Bronchial epithelial cell (primary cell): ENCODE results near the gene SKI. TPM values are rescaled to one million over a fixed set of nuclear protein-coding genes. Genes with fewer than 3 reads are reported as not detected.

Experiments used
- DNase-seq: peaks from one replicate; pipeline ENCODE4 v3.0.0-alpha.2; 2010; ENCODE audit warnings: low read depth
- FAIRE-seq: peaks from 2 replicates; lab custom pipeline; 2011; peaks lifted over from hg19 to GRCh38; lab: Jason Lieb, UNC
- H3K27me3 ChIP-seq: 2 replicates; pipeline ENCODE4 v1.5.1; 2011; ENCODE audit warnings: low read length; ENCODE audit not compliant: control insufficient read depth, insufficient read depth
- H3K36me3 ChIP-seq: 2 replicates; pipeline ENCODE4 v1.5.1; 2011; ENCODE audit warnings: low read length; ENCODE audit not compliant: control insufficient read depth, insufficient read depth
- H3K4me3 ChIP-seq: 2 replicates; pipeline ENCODE4 v1.5.1; 2011; ENCODE audit warnings: mild to moderate bottlenecking, low read depth, low read length, control low read depth
- CTCF ChIP-seq: IDR thresholded peaks from 2 replicates; pipeline ENCODE4 v1.5.1; 2011; ENCODE audit warnings: mild to moderate bottlenecking, moderate library complexity, low read length, control low read depth, inconsistent platforms; ENCODE audit not compliant: insufficient read depth, severe bottlenecking
- total RNA-seq: library from RNA; depleted of rRNA; stranded (reverse); fragments of >200 nt; gene quantifications from 2 replicates; pipeline ENCODE4 v1.2.1, GENCODE V29; 2014

The SKI gene
- total RNA-seq, 1 donor from 2014 or later, result 8.4 TPM

- no peak for TF ChIP-seq CTCF
- DNase-seq (no peak), FAIRE-seq (no peak)
- Histone ChIP-seq H3K27me3 (no peaks in the 10 kb centered on the region), H3K4me3 (no peak overlapping the region), H3K36me3 (no peaks in the 10 kb centered on the region)
Measured at GRCh38 chr1:2350911-2351655, 123.0 kb downstream of the SKI start.

- no peak for TF ChIP-seq CTCF
- FAIRE-seq (no peak), DNase-seq (no peak)
- Histone ChIP-seq H3K36me3 (no peaks in the 10 kb centered on the region), H3K27me3 (no peaks in the 10 kb centered on the region), H3K4me3 (no peak overlapping the region)
Measured at GRCh38 chr1:2351723-2352122, 123.6 kb downstream of the SKI start.

GRCh38 chr1:2352341-2352896 is 124.3 kb downstream of the SKI start:
- TF ChIP-seq CTCF, result no peak
- Histone ChIP-seq H3K36me3 (no peaks in the 10 kb centered on the region), H3K27me3 (no peaks in the 10 kb centered on the region), H3K4me3 (no peak overlapping the region)
- FAIRE-seq (no peak), DNase-seq (peak; percentile 10)

GRCh38 chr1:2352897-2353550 is 124.9 kb downstream of the SKI start:
- H3K4me3 ChIP-seq, result no peak overlapping the region
- FAIRE-seq, result peak; percentile 43
- DNase-seq, result no peak
- H3K27me3 ChIP-seq, result no peaks in the 10 kb centered on the region
- no peaks in the 10 kb centered on the region for H3K36me3 ChIP-seq
- TF ChIP-seq CTCF, result no peak

- no peaks in the 10 kb centered on the region for H3K27me3 ChIP-seq
- TF ChIP-seq CTCF, result no peak
- no peak overlapping the region for H3K4me3 ChIP-seq
- no peaks in the 10 kb centered on the region for H3K36me3 ChIP-seq
- DNase-seq (no peak), FAIRE-seq (no peak)
Measured at GRCh38 chr1:2353551-2354438, 125.7 kb downstream of the SKI start.
